Karpas-422 (cell line): ENCODE data around the gene GTF3C5. TPM values are rescaled to one million over a fixed set of nuclear protein-coding genes. Genes with fewer than 3 reads are reported as not detected.
"Not testable (repeated sequence)": the region's sequence is repeated elsewhere in the genome, so short reads cannot be mapped to it uniquely, and the experiment has no call there.

Experiments
- DNase-seq: peaks from one replicate; pipeline ENCODE4 v3.0.0-alpha.2; 2015
- H2AFZ ChIP-seq: fragments of 200-600 bp; sonication (generic); 2 replicates; pipeline ENCODE4 v1.6.1; 2014; ENCODE audit warnings: antibody characterized with exemption, low read length, mixed read lengths
- H3K27ac ChIP-seq: fragments of 200-600 bp; sonication (generic); 2 replicates; pipeline ENCODE4 v1.5.1; 2014; ENCODE audit warnings: mild to moderate bottlenecking, low read length, moderate library complexity
- H3K27me3 ChIP-seq: fragments of 200-600 bp; sonication (generic); 2 replicates; pipeline ENCODE4 v1.6.1; 2014; ENCODE audit warnings: low read length, mixed read lengths
- H3K36me3 ChIP-seq: fragments of 200-600 bp; sonication (generic); 2 replicates; pipeline ENCODE4 v1.6.1; 2014; ENCODE audit warnings: low read length, mixed read lengths; ENCODE audit not compliant: insufficient read depth
- H3K4me1 ChIP-seq: fragments of 200-600 bp; sonication (generic); 2 replicates; pipeline ENCODE4 v1.6.1; 2014; ENCODE audit warnings: mild to moderate bottlenecking, low read length, mixed read lengths
- H3K4me2 ChIP-seq: fragments of 200-600 bp; sonication (generic); 2 replicates; pipeline ENCODE4 v1.6.1; 2014; ENCODE audit warnings: low read length, low read depth, mild to moderate bottlenecking; ENCODE audit not compliant: poor library complexity, severe bottlenecking
- H3K4me3 ChIP-seq: fragments of 200-600 bp; sonication (generic); 2 replicates; pipeline ENCODE4 v1.5.1; 2014; ENCODE audit warnings: mild to moderate bottlenecking, antibody characterized with exemption, low read length, mixed read lengths
- H3K79me2 ChIP-seq: fragments of 200-600 bp; sonication (generic); 2 replicates; pipeline ENCODE4 v1.6.1; 2014; ENCODE audit warnings: mild to moderate bottlenecking, low read length, mixed read lengths
- H3K9ac ChIP-seq: fragments of 200-600 bp; sonication (generic); 2 replicates; pipeline ENCODE4 v1.6.0; 2014; ENCODE audit warnings: low read length
- H3K9me2 ChIP-seq: fragments of 200-600 bp; sonication (generic), shearing (Covaris generic); replicated peaks from 2 replicates; pipeline ENCODE4 v1.6.0; 2014; ENCODE audit warnings: mild to moderate bottlenecking, low read length, moderate library complexity; ENCODE audit not compliant: insufficient read depth
- H3K9me3 ChIP-seq: fragments of 300-700, 200-600 bp; sonication (generic); 2 replicates; pipeline ENCODE4 v1.6.1; 2014; ENCODE audit warnings: low read length, mixed read lengths
- H4K20me1 ChIP-seq: fragments of 200-600 bp; sonication (generic); 2 replicates; pipeline ENCODE4 v1.6.1; 2014; ENCODE audit warnings: mild to moderate bottlenecking, antibody characterized with exemption, low read length, low read depth; ENCODE audit not compliant: insufficient read depth
- total RNA-seq: library from RNA; depleted of rRNA; stranded (reverse); fragments of >200 nt; shearing (Covaris generic); gene quantifications from 2 replicates; pipeline ENCODE4 v1.2.3, GENCODE V29; 2014; ENCODE audit warnings: low replicate concordance

The GTF3C5 gene
- total RNA-seq, 1 experiment from 2014 or later, result 26.8 TPM

DNA sequence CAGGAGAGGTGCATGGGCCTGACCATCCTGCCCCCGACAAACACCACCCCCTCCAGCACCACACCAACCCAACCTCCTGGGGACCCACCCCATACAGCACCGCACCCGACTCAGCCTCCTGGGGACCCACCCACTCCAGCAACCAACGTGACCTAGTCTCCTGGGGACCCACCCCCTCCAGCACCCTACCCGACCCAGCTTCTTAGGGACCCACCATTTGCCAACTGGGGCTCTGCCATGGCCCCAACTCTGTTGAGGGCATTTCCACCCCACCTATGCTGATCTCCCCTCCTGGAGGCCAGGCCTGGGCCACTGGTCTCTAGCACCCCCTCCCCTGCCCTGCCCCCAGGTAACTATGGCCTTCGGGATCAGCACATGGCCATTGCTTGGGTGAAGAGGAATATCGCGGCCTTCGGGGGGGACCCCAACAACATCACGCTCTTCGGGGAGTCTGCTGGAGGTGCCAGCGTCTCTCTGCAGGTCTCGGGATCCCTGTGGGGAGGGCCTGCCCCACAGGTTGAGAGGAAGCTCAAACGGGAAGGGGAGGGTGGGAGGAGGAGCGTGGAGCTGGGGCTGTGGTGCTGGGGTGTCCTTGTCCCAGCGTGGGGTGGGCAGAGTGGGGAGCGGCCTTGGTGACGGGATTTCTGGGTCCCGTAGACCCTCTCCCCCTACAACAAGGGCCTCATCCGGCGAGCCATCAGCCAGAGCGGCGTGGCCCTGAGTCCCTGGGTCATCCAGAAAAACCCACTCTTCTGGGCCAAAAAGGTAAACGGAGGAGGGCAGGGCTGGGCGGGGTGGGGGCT, 35.6 kb downstream of the GTF3C5 start:
- H2AFZ ChIP-seq, result no peak overlapping the region
- H3K4me1 ChIP-seq, result no peaks in the 10 kb centered on the region
- H3K9me2 ChIP-seq, result no peaks in the 10 kb centered on the region
- DNase-seq, result no peak
- H3K9me3 ChIP-seq, result no peaks in the 10 kb centered on the region
- no peaks in the 10 kb centered on the region for H3K27me3 ChIP-seq
- H4K20me1 ChIP-seq, result no peaks in the 10 kb centered on the region
- no peak overlapping the region for H3K27ac ChIP-seq
- H3K9ac ChIP-seq, result no peak overlapping the region
- no peaks in the 10 kb centered on the region for H3K36me3 ChIP-seq
- H3K4me2 ChIP-seq, result no peak overlapping the region
- H3K79me2 ChIP-seq, result no peaks in the 10 kb centered on the region
- H3K4me3 ChIP-seq, result no peak overlapping the region

DNA sequence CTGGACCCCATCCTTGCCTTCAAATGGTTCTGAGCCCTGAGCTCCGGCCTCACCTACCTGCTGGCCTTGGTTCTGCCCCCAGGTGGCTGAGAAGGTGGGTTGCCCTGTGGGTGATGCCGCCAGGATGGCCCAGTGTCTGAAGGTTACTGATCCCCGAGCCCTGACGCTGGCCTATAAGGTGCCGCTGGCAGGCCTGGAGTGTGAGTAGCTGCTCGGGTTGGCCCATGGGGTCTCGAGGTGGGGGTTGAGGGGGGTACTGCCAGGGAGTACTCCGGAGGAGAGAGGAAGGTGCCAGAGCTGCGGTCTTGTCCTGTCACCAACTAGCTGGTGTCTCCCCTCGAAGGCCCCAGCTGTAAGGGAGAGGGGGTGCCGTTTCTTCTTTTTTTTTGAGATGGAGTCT, 36.2 kb downstream of the GTF3C5 start:
- Histone ChIP-seq H3K9me2 (no peaks in the 10 kb centered on the region), H3K9me3 (no peaks in the 10 kb centered on the region), H3K4me2 (no peak overlapping the region), H3K36me3 (no peaks in the 10 kb centered on the region), H3K4me1 (no peaks in the 10 kb centered on the region), H3K27ac (no peak overlapping the region), H4K20me1 (no peaks in the 10 kb centered on the region), H3K9ac (no peak overlapping the region), H2AFZ (no peak overlapping the region), H3K27me3 (no peaks in the 10 kb centered on the region), H3K4me3 (no peak overlapping the region), H3K79me2 (no peaks in the 10 kb centered on the region)
- no peak for DNase-seq

DNA sequence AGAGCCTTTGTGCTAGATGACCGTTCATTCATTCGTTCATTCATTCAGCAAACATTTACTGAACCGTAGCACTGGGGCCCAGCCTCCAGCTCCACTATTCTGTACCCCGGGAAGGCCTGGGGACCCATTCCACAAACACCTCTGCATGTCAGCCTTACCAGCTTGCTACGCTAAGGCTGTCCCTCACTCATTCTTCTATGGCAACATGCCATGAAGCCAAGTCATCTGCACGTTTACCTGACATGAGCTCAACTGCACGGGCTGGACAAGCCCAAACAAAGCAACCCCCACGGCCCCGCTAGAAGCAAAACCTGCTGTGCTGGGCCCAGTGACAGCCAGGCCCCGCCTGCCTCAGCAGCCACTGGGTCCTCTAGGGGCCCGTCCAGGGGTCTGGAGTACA, 37.0 kb downstream of the GTF3C5 start:
- Histone ChIP-seq H3K27ac (no peak overlapping the region), H3K4me3 (no peak overlapping the region), H3K79me2 (no peaks in the 10 kb centered on the region), H3K9me2 (no peaks in the 10 kb centered on the region), H3K4me2 (no peak overlapping the region), H3K36me3 (no peaks in the 10 kb centered on the region), H3K9ac (no peak overlapping the region), H3K9me3 (no peaks in the 10 kb centered on the region), H4K20me1 (no peaks in the 10 kb centered on the region), H3K27me3 (no peaks in the 10 kb centered on the region), H3K4me1 (no peaks in the 10 kb centered on the region), H2AFZ (no peak overlapping the region)
- no peak for DNase-seq

DNA sequence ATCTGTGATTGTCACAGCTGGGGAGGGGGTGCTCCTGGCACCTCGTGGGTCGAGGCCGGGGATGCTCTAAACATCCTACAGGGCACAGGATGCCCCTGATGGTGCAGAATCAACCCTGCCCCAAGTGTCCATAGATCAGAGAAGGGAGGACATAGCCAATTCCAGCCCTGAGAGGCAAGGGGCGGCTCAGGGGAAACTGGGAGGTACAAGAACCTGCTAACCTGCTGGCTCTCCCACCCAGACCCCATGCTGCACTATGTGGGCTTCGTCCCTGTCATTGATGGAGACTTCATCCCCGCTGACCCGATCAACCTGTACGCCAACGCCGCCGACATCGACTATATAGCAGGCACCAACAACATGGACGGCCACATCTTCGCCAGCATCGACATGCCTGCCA, 37.6 kb downstream of the GTF3C5 start:
- H3K9ac ChIP-seq, H3K4me1 ChIP-seq, H3K79me2 ChIP-seq, H2AFZ ChIP-seq, H4K20me1 ChIP-seq, H3K9me2 ChIP-seq, H3K27ac ChIP-seq, H3K27me3 ChIP-seq, H3K4me2 ChIP-seq, DNase-seq, H3K9me3 ChIP-seq, H3K4me3 ChIP-seq, H3K36me3 ChIP-seq: not testable (repeated sequence)

DNA sequence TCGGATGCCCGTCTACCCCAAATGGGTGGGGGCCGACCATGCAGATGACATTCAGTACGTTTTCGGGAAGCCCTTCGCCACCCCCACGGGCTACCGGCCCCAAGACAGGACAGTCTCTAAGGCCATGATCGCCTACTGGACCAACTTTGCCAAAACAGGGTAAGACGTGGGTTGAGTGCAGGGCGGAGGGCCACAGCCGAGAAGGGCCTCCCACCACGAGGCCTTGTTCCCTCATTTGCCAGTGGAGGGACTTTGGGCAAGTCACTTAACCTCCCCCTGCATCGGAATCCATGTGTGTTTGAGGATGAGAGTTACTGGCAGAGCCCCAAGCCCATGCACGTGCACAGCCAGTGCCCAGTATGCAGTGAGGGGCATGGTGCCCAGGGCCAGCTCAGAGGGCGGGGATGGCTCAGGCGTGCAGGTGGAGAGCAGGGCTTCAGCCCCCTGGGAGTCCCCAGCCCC, 39.7 kb downstream of the GTF3C5 start:
- not testable (repeated sequence) for H2AFZ ChIP-seq, H3K4me1 ChIP-seq, DNase-seq, H3K9me3 ChIP-seq, H3K9ac ChIP-seq, H3K27ac ChIP-seq, H3K27me3 ChIP-seq, H3K4me2 ChIP-seq, H3K4me3 ChIP-seq, H3K36me3 ChIP-seq, H4K20me1 ChIP-seq, H3K9me2 ChIP-seq, H3K79me2 ChIP-seq

DNA sequence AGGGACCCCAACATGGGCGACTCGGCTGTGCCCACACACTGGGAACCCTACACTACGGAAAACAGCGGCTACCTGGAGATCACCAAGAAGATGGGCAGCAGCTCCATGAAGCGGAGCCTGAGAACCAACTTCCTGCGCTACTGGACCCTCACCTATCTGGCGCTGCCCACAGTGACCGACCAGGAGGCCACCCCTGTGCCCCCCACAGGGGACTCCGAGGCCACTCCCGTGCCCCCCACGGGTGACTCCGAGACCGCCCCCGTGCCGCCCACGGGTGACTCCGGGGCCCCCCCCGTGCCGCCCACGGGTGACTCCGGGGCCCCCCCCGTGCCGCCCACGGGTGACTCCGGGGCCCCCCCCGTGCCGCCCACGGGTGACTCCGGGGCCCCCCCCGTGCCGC, 40.2 kb downstream of the GTF3C5 start:
- not testable (repeated sequence) for H2AFZ ChIP-seq, H3K4me3 ChIP-seq, H3K27me3 ChIP-seq, H3K9ac ChIP-seq, DNase-seq, H3K79me2 ChIP-seq, H4K20me1 ChIP-seq, H3K4me1 ChIP-seq, H3K27ac ChIP-seq, H3K36me3 ChIP-seq, H3K9me2 ChIP-seq, H3K9me3 ChIP-seq, H3K4me2 ChIP-seq

DNA sequence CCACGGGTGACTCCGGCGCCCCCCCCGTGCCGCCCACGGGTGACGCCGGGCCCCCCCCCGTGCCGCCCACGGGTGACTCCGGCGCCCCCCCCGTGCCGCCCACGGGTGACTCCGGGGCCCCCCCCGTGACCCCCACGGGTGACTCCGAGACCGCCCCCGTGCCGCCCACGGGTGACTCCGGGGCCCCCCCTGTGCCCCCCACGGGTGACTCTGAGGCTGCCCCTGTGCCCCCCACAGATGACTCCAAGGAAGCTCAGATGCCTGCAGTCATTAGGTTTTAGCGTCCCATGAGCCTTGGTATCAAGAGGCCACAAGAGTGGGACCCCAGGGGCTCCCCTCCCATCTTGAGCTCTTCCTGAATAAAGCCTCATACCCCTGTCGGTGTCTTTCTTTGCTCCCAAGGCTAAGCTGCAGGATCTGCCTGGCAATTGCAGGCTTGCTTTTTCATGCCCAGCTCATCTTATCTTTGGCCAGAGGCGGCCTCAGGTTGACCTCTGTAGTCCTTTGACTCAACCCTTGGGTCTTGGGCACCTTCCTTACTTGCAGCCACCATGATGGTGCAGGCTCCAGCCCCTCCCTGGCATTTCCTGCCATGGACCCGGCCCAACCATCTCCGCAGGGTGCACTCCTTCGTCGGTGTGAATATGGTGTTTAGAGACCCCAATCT, 40.8 kb downstream of the GTF3C5 start:
- Histone ChIP-seq H3K4me1 (no peaks in the 10 kb centered on the region), H3K9me2 (no peaks in the 10 kb centered on the region), H2AFZ (no peak overlapping the region), H3K9ac (no peak overlapping the region), H3K27ac (no peak overlapping the region), H3K9me3 (no peaks in the 10 kb centered on the region), H3K4me3 (no peak overlapping the region), H4K20me1 (0 out of 2 replicates have a peak, but pooled peaks cover 4% of the 10 kb centered on the region), H3K4me2 (no peak overlapping the region), H3K27me3 (no peaks in the 10 kb centered on the region), H3K36me3 (no peaks in the 10 kb centered on the region), H3K79me2 (no peaks in the 10 kb centered on the region)
- no peak for DNase-seq

DNA sequence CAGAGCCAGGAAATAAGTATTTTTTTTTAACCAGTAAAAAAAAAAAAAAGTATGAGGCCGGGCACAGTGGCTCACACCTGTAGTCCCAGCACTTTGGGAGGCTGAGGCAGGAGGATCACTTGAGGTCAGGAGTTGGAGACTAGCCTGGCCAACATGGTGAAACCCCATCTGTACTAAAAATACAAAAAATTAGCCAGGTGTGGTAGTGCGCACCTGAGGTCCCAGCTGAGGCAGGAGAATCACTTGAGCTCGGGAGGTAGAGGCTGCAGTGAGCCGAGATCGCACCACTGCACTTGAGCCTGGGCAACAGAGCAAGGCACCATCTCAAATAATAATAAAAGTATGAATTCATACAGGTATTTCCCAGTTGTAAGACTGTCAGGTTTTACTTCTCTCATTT, 41.4 kb downstream of the GTF3C5 start:
- not testable (repeated sequence) for H3K36me3 ChIP-seq, H3K9me2 ChIP-seq, H3K4me1 ChIP-seq, DNase-seq, H3K79me2 ChIP-seq, H2AFZ ChIP-seq, H4K20me1 ChIP-seq, H3K4me3 ChIP-seq, H3K9me3 ChIP-seq, H3K27ac ChIP-seq, H3K27me3 ChIP-seq, H3K9ac ChIP-seq, H3K4me2 ChIP-seq
